NCI-H1436 (cell line): Measurements from ENCODE around the gene RELT.

Experiments
- DNase-seq: peaks from one replicate; lab custom pipeline; 2025; lab: John Stamatoyannopoulos, UW

The RELT gene

DNA sequence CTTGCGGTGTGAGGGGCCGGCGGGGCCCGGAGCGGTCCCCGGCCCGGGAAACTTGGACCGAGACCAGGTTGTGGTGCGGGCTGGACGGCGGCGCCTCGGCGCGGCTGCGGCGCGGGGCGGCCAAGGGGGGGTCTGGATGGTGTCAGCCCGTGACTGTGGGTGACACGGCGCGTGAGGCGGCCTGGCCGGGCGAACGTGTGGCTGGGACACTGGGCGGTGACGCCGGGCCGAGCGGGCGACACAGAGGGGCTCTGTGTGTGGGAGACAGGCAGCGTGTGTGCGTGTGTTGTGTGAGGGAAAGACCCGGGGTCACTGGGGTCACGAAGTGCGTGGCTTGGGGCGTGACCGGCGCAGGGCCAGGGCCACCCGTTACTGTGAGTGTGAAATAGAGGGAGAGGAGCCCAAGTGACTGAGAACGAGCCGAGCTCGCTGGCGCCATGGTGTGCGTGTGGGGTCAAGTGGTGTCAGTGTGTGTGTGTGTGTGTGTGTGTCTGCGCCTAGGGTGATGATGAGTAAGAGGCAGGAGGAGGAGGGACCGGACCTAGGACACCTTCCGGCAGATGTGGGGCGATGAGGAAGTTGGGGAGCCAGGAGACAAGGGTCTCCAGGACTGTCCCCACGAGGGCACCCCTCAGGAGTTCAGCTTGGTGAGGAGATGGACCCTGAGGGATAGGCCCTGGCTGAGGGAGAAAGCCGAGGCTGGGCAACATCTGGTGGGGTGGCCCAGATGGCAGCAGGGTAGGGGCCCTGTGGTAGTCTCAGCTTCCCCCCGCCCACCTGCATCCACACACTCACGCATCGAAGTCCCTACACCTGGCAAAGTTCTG, 817 bp downstream of the RELT start:
- DNase-seq: no peak

DNA sequence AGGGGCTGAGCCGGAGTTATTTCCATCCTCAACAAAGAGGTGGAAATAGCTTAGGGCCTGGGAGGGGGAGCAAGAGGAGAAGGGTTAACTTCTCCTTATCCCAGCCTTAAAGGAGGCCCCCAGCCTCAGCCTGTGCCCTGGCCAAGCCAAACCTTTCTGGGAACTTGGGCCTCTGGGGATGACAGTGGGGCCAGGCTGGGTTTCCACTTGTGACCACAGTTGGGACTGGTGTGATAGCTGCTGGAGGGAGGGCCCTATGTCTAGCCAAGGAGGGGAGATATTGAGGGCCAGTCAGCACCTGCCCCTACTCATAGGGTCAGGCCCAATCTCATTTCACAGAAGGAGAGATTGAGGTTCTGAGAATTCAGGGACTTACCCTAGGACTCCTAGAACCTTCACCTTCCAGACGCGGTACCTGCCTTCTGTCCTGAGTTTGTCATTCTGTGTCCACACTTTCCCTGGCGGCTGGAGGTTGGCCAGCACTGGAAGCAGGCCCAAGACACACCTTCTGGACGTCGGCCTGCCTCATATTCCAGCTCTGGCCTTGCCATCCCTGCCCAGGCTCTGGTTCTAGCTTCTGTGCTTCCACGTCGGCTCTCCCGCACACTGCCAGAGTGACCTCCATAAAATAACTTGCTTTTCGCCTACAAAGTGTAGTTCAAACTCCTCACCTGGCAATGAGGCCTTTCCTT, 3.1 kb downstream of the RELT start:
- DNase-seq: no peak

DNA sequence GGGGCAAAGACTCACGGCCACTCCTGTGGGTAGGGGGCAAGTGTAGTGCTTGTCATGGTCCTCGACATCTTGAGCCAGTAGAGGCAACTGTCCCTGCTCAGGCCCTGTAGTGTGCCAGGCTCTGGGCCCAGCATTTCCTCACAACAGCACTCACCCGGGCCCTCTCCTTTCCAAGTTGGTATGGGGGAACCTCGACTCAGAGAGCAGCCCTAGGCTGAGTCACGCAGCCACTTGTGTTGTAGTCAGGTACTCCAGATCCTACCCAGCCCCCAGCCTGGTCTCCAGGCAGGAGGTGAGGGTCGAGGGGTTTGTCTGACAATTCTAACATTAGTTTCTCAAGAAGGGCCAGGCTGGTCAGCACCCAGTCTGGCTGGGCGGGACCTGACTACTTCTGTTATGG, 4.1 kb downstream of the RELT start:
- no peak for DNase-seq

DNA sequence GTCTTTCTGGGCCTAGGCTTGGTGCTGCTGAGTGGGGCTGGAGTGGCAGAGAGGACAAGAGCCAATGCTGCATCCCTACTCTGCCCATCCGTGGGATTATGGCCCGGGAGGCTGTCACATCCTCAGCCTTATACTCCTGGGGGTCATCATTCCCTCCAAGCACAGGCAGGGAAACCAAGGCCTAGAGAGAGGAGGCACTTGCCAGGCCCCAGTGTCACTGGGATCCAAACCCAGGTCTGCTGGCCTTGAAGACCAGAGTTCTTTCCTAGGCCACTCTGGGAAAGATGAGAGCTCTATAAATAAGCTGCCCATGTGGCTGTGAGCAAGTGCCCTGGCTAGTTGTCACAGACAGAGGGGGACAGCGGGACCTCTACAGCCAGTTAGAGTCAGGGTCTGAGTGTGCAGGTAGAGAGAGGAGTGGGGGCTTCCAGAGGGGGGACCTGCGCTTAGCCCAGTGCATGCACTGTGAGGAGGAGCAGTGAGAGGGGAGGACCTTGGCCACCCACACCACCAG, 4.8 kb downstream of the RELT start:
- no peak for DNase-seq

DNA sequence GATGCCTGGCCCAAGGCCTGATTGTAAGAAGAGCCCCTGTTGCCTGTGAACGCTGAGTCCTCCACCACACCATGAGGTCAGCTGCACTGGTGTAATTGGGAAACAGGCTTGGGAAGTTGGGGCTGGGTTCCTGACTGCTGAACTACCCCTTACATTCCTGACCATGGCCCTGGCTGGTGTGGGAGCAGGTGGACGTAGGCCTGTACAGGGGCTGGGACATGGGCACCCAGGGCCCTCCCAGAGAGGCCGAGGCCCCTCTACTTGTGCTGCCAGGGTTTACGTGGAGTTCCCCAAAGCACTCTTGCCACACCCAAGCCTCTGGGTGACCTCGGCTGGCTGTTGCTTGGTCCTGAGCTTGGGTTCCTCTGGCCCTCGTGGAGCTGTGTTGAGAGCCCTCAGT, 5.4 kb downstream of the RELT start:
- DNase-seq: no peak

DNA sequence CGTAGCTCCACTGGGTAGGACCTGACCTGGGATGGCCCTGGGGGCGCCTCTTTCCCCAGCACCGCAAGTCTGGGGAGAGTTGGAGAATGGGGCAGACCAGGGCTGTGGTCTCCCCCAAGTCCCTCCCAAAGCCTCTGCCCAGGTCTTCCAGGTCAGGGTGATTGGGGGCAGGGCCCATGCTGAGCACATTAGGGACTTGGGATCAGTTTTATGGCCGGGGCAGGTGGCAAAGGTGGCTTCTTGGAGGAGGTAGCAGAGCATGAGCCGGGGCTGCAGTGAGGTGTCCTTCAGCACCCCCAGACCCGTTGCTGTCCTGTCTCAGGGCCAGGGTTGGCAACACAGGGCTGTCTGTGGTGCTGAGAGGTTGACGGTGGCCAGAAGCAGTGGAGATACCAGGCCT, 6.0 kb downstream of the RELT start:
- no peak for DNase-seq

DNA sequence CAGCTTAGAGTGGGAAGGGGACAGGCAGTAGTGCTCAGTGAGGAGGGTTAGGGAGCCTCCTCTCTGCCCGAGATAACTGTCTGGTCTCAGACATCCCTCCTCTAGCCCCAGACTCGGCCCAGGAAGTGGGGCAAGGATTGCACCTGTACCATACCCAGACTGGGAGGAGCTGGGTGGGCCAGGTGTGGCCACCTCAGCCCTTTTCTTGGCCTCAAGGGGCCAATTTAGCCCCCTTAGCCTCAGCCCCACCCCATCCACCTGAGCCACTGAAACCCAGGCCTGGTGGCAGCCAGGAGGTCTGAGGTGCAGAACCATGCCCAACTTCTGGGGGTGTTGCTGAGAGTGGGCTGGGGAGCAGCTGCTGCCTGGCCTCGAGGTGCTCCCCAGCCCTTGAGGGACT, 6.5 kb downstream of the RELT start:
- no peak for DNase-seq

DNA sequence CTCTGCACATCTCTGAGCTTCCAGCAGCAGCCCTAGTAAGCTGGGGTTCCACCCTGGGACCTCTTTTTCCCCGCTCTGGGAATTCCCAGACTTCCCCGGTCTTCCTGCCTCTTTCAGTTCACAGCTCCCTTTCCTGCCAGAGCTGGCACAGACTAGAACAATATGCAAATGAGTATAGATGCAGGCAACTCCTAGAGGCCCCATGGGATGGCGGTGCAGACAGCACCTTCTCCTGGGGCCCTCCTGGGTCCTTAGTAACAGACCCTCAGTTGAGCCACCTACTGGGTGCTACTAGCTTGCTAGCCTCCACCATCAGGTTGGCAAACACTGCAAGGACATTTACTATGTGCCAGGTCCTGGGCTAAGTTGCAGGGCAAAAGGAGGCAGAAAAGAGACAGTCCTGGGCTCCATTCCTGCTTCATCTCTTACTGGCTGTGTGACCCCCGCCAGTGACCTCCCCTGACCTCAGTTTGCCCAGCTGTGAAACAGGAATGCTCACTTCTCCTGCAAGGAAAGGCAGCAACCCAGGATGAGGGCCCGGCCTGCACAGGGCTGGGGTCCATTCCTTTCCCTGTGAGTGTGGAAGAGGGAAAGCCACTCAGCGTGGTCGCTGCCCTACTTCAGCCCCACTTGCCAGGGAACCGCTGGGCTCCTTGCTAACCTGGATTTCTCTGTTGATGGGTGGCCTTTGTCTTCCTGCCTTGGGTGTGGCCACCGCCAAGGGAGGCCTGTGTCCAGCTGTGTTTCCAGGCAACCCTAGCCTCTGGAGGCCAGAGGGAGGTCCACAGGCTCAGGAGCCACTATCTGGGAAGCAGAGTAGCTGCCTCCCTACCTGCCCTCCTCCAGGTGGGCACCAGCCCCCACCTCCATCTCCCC, 7.3 kb downstream of the RELT start:
- DNase-seq: peak; percentile 46

DNA sequence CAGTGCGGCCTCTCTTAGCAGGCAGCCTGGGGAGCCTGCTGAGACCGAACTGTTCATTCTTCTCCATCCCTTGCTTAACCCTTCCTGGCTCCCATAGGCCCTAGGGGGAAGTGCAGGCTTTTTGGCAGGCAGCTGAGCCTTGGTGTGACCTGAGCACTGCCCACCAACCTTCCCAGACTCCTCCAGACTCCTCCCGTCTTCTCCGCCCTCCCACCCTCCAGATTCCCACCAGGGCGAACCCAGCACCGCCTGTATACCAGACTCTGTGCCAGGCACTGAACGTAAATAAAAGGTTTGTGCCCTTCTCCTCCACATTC, 7.9 kb downstream of the RELT start:
- no peak for DNase-seq

DNA sequence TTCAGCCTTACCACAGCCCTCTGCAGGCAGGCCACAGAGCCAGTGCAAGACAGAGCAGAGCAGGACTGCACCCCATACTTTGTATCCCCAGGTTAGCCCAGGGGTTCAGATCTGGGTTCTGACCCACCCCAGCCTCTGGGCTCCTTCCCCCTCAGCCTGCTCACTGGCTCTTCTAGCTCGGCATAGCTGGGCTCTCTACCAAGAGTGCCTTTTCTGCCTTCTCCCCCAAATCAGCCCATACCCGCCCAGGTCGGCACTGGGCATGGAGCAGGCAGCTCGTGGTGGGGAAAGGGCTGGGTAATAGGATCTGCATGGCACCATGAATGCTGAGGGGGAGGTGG, 8.3 kb downstream of the RELT start:
- no peak for DNase-seq

DNA sequence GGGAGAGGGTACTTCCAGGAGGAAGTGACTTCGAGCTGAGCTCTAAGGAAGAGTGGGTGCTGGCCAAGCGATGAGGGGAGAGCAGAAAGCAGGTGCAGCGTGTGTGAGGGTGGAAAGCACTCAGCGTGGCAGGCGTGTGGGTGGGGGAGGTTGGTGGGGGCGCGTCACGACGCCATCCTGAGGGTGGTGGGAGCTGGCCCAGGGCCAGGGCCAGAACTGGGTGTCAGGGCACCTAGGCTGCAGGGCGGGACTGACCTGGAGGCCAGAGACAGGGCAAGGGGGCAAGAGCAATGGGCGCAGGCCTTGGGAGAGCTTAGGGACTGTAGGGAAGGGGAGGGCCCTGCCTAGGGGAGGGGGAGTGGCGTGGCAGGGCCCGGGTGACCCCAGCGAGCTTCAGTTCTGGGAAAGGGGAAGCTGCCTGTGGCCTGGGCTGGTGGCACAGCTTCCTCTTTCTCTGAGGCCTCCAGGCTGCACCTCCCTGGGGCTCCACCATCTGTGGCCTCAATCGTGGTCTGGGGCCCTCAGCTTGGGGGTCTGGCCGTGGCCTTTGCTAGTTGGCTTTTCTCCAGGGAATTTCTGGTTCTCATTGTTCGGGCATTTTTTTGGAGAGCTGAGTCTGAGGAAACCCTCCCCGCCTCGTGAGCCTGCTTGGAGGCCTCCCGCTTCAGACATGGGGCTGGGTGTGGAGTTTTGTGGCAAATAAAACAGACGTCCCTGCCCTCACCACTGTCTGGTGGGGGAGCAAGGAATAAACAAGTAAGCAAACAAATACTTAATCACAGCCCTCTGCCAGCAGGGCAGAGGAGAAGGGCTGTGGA, 8.9 kb downstream of the RELT start:
- DNase-seq: no peak

DNA sequence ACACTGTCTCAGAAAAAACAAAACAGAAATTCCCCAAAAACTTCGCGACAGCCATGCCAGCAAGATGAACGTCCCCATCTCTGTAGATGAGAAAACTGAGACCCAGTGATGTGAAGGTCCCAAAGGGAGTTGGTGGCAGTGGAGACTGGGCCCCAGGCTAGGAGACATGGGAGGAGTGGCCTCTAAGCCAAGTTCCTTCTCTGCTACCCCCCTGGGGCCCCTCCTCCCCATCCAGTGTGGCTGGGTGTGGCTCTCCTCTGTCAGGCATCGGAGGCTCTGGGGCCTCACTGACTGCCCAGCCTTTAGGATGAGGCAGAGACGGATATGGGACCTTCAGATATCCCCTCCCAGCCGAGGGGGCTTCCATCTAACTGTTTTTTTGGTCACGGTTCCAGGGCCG, 9.8 kb downstream of the RELT start:
- DNase-seq: no peak

DNA sequence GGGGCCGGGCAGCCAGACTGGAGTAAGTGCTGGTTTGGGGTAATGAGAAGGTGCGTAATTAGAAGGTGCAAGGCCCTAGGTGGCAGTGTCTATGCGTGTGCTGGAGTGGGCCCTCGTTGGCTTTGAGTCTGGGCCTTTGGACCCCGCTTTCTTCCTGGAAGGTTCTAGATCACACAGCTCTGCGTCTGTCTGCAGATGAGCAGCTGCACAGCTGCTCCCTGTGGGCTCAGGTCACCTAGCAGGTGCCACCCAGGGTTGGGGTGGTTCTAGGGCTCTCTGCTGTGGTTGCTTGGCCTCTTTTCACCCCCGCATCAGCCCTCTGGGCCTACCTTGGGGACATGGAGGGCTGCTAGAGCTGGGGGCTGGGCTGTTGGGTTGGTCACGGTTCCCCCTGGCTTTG, 10.3 kb downstream of the RELT start:
- DNase-seq: no peak

DNA sequence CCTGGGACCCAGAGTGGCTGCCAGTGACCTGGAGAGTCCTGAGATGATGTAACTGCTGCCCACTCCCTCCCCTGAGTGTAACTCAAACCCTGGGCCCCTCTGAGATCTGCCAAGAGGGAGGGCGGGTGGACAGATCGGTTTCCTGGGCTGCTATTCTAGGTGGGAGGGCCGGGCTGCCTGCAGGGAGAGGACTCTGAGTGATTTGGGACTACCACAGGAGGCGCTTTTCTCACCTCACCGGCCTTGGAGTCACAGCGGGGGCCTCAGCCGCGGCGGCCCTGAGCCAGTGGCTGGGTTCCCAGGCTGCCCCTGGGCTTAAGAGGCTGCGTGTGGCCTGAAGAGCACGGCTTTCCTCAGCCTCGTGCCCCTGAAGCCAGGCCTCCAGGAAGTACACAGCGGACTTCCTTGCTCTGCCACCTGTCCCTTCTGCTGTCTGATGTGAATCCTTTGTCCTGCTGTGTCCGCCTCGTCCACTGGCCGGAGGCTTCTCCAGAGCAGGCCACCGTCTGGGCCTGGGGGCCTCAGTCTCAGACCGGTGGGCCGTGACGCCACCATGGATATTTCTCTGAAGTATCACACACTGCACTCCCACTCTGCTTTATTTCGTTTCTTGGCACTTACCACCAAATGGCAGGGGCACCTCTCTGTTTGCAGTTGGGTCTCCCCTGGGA, 11.5 kb downstream of the RELT start:
- no peak for DNase-seq

DNA sequence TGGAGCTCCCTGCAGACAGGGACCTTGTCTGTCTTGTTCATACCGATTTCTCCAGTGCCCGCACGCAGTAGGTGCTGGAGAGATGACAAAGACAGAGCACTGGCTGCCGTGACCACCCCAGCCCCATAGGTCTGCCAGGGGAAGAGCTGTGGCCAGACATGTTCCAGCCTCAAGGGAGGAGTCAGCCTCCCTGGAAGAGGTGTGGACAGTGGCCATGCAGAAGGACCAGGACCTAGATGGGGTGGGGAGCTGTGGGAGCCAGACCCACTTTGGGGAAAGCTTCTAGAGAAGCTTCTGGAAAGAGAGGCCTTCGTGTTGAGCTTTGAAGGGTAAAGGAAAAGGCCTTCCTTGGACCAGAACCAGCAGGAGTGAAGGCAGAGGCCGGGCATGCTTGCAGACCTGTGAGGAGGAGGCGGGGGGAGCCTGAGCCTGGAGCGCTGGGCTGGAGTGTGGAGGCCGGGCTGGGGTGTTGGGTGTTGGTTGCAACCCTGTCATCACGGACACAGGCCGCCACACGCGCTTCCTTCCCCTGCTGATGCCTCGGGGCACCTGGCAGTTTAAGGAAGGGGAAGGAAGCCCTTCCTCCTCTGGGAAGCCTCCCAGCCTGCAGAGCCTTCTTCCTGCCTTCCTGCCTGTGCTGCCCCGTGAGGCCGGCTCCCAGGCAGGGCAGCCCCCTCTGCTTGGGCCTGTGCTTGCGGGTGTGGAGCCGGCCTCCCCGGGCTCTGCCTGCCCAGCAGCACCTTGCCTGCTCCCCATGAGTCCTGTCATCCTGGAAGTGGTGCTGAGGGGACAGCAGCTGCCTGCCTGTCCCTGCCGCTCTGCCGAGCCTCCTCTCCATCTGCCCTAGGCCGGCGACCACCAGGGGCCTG, 12.3 kb downstream of the RELT start:
- no peak for DNase-seq

DNA sequence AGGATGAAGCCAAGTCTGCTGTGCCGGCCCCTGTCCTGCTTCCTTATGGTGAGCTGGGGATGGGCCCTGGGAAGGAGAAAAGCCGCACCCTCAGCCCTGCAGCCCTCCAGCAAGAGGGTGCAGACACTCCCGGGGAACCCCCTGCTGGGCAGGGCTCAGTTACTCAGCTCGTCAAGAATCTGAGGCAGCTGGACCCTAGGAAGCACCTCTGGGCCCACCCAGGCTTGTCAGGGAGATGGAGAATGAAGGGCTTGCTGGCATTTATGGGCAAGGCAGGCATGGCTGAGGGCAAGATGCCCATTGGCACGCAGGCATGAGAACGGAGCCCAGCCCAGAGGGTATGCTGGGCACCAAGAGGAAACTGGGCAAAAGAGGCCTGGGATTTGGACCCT, 12.9 kb downstream of the RELT start:
- no peak for DNase-seq

DNA sequence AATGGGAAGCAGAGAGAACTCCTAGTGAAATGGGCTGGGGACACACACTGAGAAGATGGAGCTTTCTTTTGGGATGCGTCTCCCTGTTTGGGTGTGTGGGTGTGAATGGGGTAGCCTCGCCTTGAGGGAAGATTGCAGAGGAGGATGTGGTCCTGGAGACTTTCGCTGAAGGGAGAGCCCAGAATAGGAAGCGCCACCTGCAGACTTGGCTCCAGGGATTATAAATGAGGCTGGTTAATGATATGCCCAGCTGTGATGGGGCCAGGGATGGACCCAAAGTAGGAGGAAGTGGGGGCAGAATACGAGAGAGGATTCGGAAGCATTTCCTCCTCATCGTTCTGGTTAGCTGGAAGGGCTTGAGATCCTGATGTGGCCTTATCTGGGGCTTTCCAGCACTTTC, 13.7 kb downstream of the RELT start:
- no peak for DNase-seq

DNA sequence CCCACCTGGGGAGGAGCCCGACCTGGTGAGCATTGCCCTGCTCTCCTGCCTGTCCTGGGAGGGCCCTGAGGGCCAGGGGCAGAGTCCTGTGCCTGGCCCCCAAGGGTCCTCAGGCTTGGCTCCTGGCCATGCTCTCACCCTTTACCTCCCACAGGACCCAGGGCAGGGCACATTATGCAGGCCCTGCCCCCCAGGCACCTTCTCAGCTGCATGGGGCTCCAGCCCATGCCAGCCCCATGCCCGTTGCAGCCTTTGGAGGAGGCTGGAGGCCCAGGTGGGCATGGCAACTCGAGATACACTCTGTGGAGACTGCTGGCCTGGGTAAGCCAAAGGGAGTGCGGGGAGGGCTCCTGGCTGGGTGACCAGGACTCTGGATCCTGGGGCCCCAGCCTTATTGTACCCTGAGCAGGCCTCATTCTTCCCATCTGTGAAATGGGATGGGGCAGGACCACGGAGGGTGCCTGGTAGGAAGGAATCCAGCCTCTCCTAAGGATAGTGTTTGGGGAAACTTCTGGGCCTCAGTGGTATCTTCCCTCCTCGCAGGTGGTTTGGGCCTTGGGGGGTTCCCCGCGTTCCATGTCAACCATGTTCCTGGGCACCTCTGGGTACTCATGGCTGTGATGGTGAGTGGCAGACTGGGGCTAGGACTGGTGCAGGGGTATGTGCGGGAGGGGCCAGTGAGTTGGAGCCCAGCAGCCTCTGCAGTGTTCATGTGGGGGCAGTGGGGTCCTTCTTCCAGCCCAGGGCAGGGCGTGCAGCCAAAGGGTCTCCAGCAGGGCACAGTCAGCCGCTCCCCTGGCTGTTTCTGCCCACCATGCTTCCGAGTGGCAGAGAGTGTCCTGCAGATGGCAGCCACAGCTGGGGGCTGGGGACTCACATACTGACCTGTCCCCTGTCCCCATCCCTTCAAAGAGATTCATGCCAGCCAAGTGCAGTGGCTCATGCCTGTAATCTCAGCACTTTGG, 14.7 kb downstream of the RELT start:
- DNase-seq: no peak

DNA sequence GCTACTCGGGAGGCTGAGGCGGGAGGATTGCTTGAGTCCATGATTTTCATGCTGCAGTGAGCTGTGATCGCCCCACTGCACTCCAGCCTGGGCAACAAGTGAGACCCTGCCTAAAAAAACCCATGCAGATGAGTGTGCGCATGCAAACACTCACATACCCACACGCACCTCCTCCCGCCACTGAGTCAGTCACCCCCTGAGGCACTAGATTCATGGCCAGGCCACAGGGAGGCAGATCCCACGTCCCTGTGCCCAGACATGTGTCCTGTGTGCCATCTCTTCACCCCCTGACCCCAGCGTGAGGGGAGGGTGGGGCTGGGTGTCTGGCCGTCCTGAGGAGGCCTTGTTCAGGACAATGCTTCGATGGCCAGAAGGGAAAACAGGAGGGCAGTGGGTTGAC, 15.5 kb downstream of the RELT start:
- DNase-seq: no peak
